GM23248 (cell line): ENCODE results near the gene HOXD12.

Experiments used
- EZH2 ChIP-seq: fragments of 200-600 bp; sonication (generic); IDR thresholded peaks from 2 replicates; pipeline ENCODE4 v1.6.1; 2018; ENCODE audit warnings: antibody characterized with exemption, mild to moderate bottlenecking; ENCODE audit not compliant: insufficient read depth, poor library complexity, severe bottlenecking
- EZH2phosphoT487 ChIP-seq: fragments of 200-600 bp; sonication (generic); IDR thresholded peaks from 2 replicates; pipeline ENCODE4 v1.6.1; 2018; ENCODE audit warnings: antibody characterized with exemption, moderate library complexity, mild to moderate bottlenecking, low read depth; ENCODE audit not compliant: insufficient read depth

- TF ChIP-seq EZH2phosphoT487 (no peak), EZH2 (no peak)
These were observed 14.3 kb upstream of the HOXD12 start for GRCh38 chr2:176085120-176085788.
